Measurements from ENCODE around the gene CADPS. TPM values are rescaled to one million over a fixed set of nuclear protein-coding genes. Genes with fewer than 3 reads are reported as not detected.

CADPS gene
- total RNA-seq, 1 donor from 2014 or later = 149 TPM

DNA sequence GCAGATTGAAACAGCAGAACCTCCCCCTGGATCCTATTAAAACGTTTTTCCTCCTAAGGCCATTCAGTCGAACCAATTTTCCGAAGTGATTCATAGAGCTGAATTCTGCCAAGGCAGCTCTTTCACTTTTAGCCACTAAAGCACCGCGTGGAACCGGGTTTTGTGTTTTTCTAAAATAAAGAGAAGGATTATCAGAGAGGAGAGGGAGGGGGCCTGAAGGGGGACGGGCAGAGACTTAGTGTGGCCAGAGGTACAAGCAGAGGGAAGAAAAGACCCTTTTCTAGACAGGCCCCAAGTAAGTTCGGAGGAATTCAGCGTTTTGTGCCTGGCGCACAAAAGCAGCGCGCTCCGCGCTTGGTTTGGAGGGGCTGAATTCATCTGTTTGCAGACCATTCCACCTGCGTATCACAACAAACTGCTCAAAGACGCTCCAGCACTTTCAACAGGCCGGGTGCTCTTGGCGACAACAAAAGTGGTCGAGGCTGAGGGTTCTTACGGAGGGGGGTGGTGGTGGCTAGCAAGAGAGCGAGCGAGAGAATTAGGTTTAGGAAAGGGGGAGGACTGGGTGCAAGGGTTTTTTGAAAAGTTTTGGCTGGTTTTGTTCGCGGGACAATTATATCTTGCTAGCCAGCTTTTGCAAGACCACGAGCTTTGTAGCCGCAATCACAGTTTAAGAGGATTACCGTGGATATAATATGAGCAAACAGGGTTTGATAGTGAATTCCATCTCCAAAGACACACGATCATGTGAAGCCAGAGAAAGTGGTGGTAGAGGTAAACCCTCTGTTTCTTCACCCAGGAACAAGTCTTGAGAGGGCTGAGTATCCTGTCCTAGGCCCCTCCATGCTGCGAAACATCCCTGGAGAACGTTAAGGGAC is 500.6 kb downstream of the CADPS start:
- Mint-ChIP-seq H3K4me1 (ENCODE audit: low read depth) (peaks cover 3% of the 10 kb centered on the region), H3K27ac (no peak overlapping the region), H3K27me3 (peaks cover 97% of the 10 kb centered on the region), H3K36me3 (ENCODE audit: insufficient read depth) (no peaks in the 10 kb centered on the region), H3K4me3 (ENCODE audit: low read depth) (no peak overlapping the region), H3K9me3 (ENCODE audit: low read depth) (no peaks in the 10 kb centered on the region)
- no peak for TF ChIP-seq CTCF (IDR thresholded peaks at IDR 0.05; ENCODE audit: unreplicated experiment)
- DNase-seq (ENCODE audit: low spot score, unreplicated experiment) = no peak

DNA sequence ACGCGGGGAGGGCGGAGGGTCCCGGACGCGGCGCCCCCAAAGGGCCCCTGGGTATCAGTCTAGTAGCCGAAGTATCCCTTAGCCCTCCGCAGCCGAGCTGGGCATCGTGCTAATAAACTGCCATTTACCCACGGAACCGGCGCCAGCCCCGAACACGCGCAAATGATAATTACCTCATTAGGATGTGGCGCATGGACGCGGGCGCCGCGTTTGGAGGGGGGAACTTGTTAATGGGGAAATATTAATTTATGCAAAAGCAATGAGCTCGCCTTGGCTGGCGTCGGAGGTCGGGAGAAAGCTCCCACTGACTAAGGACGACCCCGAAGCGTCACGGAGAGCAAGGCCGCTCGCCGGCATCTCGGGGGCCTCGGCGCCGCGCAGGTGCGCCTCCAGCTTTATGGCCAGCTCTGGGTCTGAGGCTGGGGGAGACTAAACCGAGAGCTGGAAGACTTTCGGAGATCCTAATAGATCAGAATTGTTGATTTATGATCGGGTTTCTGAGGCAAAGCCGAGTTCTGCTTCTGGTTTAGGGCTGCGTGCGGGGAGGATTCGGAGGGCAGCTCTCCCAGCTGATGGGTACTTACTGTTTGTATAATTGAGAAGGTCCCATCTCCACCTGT is 501.4 kb downstream of the CADPS start:
- Mint-ChIP-seq H3K27me3 (peaks cover 97% of the 10 kb centered on the region), H3K4me1 (ENCODE audit: low read depth) (peaks cover 3% of the 10 kb centered on the region), H3K9me3 (ENCODE audit: low read depth) (no peaks in the 10 kb centered on the region), H3K27ac (no peak overlapping the region), H3K4me3 (ENCODE audit: low read depth) (no peak overlapping the region), H3K36me3 (ENCODE audit: insufficient read depth) (no peaks in the 10 kb centered on the region)
- no peak for TF ChIP-seq CTCF (IDR thresholded peaks at IDR 0.05; ENCODE audit: unreplicated experiment)
- DNase-seq (ENCODE audit: low spot score, unreplicated experiment) = no peak

GRCh38 chr3:62373215-62373614 is 502.0 kb downstream of the CADPS start, which contains the start of gene FEZF2:
FEZF2 (minus strand) TSS chr3:62373550; CDS start chr3:62372868, 682 bp downstream.
- TF ChIP-seq CTCF (IDR thresholded peaks at IDR 0.05; ENCODE audit: unreplicated experiment) = no peak
- H3K4me1 Mint-ChIP-seq (ENCODE audit: low read depth) = peaks cover 3% of the 10 kb centered on the region
- H3K36me3 Mint-ChIP-seq (ENCODE audit: insufficient read depth) = no peaks in the 10 kb centered on the region
- no peak within 1 kb of the TSS for H3K27ac Mint-ChIP-seq
- no peak within 1 kb of the TSS for H3K4me3 Mint-ChIP-seq (ENCODE audit: low read depth)
- H3K27me3 Mint-ChIP-seq = peaks cover 97% of the 10 kb centered on the region
- no peak for DNase-seq (ENCODE audit: low spot score, unreplicated experiment)
- no peaks in the 10 kb centered on the region for H3K9me3 Mint-ChIP-seq (ENCODE audit: low read depth)

- Mint-ChIP-seq H3K4me1 (ENCODE audit: low read depth) (peaks cover 1% of the 10 kb centered on the region), H3K27me3 (peaks cover 97% of the 10 kb centered on the region), H3K27ac (no peak overlapping the region), H3K36me3 (ENCODE audit: insufficient read depth) (no peaks in the 10 kb centered on the region), H3K4me3 (ENCODE audit: low read depth) (no peak overlapping the region), H3K9me3 (ENCODE audit: low read depth) (no peaks in the 10 kb centered on the region)
- no peak for DNase-seq (ENCODE audit: low spot score, unreplicated experiment)
- no peak for TF ChIP-seq CTCF (IDR thresholded peaks at IDR 0.05; ENCODE audit: unreplicated experiment)
These were observed 502.6 kb downstream of the CADPS start for GRCh38 chr3:62372621-62373041.

DNA sequence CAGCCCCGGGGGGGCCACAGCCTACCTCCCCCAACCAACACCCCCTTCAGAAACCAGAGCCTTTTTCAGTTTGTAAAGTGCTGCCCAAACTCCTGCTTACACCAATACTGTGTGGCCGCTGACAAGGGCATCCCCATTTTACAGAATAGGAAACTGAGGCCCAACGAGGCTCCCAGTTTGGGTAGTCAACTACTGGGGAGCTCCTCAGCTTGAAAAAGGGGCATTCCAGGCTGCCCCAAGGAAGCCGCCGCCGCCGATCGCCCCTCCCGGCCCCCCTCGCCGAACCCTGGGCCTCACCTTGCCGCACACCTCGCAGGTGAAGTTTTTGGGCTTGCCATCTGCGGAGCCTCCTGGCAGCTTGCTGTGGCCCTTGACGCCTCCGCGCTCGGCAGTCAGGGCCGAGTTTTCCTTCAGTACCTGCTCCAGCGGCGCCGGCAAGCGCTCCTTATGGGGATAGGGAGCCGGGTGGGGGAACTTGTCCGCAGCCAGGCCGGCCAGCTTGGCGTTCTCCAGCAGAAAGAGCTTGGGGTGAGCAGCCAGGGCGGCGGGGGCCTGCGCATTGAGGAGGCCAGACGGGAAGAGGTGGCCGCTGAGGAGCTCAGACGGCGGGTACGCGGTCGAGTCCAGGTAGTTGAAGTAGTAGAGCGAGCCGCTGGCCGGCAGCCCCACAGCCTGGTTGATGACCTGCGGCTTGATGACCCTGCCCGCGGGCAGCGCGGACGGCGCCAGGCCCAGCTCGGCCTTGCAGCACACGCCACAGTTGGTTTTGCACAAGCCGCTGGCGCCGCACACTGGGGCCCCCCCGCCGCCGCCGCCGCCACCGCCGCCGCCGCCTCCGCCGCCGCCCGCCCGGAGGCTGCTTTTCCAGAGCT is 503.3 kb downstream of the CADPS start:
- no peaks in the 10 kb centered on the region for H3K9me3 Mint-ChIP-seq (ENCODE audit: low read depth)
- TF ChIP-seq CTCF (IDR thresholded peaks at IDR 0.05; ENCODE audit: unreplicated experiment) = no peak
- no peaks in the 10 kb centered on the region for H3K36me3 Mint-ChIP-seq (ENCODE audit: insufficient read depth)
- H3K27me3 Mint-ChIP-seq = peaks cover 97% of the 10 kb centered on the region
- H3K4me3 Mint-ChIP-seq (ENCODE audit: low read depth) = no peak overlapping the region
- no peak overlapping the region for H3K27ac Mint-ChIP-seq
- H3K4me1 Mint-ChIP-seq (ENCODE audit: low read depth) = peaks cover 1% of the 10 kb centered on the region
- no peak for DNase-seq (ENCODE audit: low spot score, unreplicated experiment)

Data from progenitor cell of endocrine pancreas (in vitro differentiated cells).